Left lobe of liver (tissue), 2 donors: Measurements from ENCODE around the gene NCAN. TPM values are rescaled to one million over a fixed set of nuclear protein-coding genes. Genes with fewer than 3 reads are reported as not detected.
A peak's percentile ranks its signal among the peaks of the same experiment; 100 is the strongest.
"Not testable (repeated sequence)": the region's sequence is repeated elsewhere in the genome, so short reads cannot be mapped to it uniquely, and the experiment has no call there.

Source experiments
- ATAC-seq: fragments of 200-7000 bp; cut with Tn5 transposase; one replicate; pipeline ENCODE4 v1.9.1; 2020; ENCODE audit warnings: mild to moderate bottlenecking, moderate library complexity
- DNase-seq: peaks from one replicate; pipeline ENCODE4 v3.0.0-alpha.2; 2020; ENCODE audit warnings: low spot score
- total RNA-seq: library from RNA; stranded (reverse); gene quantifications from one replicate; pipeline ENCODE4 v1.2.1, GENCODE V29; 2021
- donor health status: DM: no; HTN: no; CAD: no; lungs with moderate emphysema.
- donor health status: DM: no; HTN: yes; CAD: no.

Gene NCAN
- total RNA-seq, result 0.20 TPM

GRCh38 chr19:19211499-19212420 lies at the start of gene NCAN:
Gene NCAN (plus strand): TSS chr19:19211958. CDS start chr19:19216954, 4,996 bp downstream.
- ATAC-seq (no peak), DNase-seq (no peak)

DNA sequence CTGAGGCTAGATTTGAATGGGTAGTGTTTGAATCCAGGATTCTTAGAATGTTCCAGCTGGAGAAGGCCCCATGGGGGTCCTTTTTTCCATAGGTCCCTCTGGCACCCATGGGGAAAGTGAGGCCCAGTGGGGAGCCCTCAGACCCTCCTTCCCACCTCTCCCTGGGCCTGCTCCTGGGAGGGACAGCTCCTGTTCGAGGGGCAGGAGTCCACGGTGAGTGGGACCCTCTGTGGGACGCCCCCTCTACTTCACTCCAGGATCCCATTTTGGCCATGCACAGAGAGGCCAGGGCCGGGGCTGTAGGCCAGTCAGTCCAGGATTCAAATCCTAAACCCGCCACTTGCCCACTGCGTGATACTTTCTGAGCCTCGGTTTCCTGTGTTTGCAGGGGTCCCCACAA lies 49.3 kb upstream of the NCAN start:
- no peak for DNase-seq
- ATAC-seq, result no peak

- ATAC-seq, result no peak
Measured at GRCh38 chr19:19165396-19165795, 46.4 kb upstream of the NCAN start.

DNA sequence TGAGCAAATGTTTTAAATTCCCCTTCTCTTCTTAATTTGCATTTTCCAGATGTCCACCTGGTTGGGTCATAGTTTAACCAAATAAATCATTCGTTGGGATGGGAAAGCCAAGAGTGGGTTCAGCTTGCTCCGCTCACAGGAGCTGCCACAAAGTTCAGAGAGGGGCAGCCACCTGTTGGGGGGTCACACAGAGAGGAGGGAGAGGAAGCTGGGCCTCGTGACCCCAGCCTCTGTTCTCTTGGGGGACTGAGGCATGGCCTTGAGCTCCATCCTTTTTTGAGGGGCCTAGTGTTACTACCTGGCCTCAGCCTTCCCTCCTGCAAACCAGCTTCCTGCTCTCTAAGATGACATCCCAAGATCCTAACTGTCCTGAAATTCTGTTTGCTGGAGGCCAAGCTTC lies 44.1 kb upstream of the NCAN start:
- ATAC-seq (no peak), DNase-seq (no peak)

More at GRCh38 chr19:19165396-19165795, 46.4 kb upstream of the NCAN start:
- DNase-seq, result no peak

GRCh38 chr19:19169236-19170052 lies 42.3 kb upstream of the NCAN start:
- ATAC-seq, result no peak
- DNase-seq, result no peak

DNA sequence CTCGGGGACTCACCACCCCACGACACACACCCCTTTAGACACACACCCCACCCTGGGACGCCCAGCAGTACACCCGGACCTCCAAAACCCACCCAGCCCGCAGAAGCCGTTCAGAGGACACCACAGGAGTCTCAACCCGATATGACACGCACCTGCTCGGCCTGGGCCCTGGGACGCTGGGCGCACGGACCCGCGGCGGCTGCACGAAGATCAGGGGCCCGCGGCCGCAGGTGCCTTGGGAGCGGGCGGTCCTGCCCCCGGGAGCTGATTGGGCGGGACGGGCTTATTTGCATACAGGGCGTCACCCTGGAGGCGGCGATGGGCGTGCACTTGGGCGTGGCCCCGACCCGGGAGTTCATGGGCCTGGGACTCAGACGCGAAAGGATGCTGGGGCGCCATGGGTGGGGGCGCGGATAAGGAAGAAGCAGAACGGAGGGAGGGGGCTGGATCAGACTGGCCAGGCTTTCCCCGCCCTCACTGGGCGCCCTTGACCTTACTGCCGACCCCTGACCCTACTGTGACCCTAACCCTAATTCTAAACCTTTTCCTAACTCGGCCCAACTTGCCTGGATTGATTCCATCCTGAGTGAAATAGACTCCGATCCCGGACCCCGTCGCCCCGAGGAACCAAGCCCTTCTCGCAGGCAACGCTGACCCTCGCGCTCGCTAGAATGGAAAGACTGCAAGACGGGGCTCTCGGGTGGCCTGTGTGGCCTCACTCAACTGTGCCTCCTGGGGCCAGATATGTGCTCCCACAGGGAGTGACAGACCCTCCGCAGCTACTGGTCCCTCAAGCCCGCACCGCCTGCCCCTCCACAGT lies 41.5 kb upstream of the NCAN start, which contains the start of gene MEF2B:
TSS of gene MEF2B (minus strand) at position 211 of the 820 bp plus-strand sequence. CDS start 19,528 bp downstream, outside the sequence.
- peak; percentile 69 for DNase-seq
- ATAC-seq, result peak; percentile 82

GRCh38 chr19:19170873-19171672 lies 40.7 kb upstream of the NCAN start:
- ATAC-seq, result no peak
- DNase-seq, result no peak

DNA sequence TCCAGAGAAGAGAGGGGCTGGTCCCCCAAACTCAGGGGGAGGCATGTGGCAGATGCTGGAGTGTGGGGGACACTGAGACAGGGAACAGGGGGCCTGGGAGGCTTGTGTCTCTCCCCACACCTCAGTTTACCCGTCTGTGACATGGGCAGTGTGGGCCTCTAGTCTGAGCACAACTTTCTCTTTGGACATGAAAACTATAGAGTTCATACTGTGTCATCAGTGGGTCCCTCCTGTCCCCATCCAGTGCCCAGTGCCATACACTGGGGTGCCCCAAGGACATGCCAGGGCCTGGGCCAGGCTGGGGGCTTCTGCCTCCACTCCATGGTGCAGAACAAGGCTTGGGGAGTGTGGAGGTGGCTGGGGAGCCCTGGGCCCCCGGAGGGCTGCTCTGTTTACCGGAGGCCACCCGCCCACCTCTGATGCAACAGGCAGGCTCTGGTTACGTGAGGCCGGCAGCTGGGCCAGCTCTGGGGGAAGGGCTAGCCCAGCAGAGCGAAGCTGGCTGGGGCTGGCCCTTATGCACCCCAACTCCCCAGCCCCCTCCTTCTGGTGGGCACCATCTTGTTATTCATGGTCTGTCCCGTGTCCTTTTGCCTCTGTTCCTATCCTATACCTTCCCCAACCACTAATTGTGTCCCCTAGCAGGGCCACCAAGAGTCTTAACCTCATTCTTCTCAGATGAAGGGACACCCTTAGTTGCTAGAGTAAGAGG lies 39.8 kb upstream of the NCAN start:
- DNase-seq (no peak), ATAC-seq (peak; percentile 56)

DNA sequence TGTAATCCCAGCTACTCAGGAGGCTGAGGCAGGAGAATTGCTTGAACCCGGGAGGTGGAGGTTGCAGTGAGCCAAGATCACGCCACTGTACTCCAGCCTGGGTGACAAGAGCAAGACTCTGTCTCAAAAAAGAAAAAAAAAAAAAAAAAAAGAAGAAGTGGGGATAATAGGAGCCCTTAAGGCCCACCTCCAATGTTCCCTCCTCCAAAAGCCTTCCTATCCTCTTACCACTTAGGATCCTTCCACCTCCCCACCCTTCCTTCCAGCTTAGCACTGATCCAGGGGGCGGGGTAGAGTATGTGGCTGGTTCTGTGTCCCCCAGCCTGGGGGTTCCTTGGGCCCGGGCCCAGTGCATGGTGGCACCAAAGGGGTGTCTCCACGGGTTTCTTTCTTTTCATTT lies 38.5 kb upstream of the NCAN start:
- not testable (repeated sequence) for DNase-seq, ATAC-seq

- ATAC-seq (no peak), DNase-seq (no peak)
Measured at GRCh38 chr19:19176950-19177349, 34.8 kb upstream of the NCAN start.

- DNase-seq (no peak), ATAC-seq (no peak)
Measured at GRCh38 chr19:19179548-19180441, 32.0 kb upstream of the NCAN start.

GRCh38 chr19:19181488-19181998 lies 30.2 kb upstream of the NCAN start:
- ATAC-seq, result no peak
- no peak for DNase-seq

DNA sequence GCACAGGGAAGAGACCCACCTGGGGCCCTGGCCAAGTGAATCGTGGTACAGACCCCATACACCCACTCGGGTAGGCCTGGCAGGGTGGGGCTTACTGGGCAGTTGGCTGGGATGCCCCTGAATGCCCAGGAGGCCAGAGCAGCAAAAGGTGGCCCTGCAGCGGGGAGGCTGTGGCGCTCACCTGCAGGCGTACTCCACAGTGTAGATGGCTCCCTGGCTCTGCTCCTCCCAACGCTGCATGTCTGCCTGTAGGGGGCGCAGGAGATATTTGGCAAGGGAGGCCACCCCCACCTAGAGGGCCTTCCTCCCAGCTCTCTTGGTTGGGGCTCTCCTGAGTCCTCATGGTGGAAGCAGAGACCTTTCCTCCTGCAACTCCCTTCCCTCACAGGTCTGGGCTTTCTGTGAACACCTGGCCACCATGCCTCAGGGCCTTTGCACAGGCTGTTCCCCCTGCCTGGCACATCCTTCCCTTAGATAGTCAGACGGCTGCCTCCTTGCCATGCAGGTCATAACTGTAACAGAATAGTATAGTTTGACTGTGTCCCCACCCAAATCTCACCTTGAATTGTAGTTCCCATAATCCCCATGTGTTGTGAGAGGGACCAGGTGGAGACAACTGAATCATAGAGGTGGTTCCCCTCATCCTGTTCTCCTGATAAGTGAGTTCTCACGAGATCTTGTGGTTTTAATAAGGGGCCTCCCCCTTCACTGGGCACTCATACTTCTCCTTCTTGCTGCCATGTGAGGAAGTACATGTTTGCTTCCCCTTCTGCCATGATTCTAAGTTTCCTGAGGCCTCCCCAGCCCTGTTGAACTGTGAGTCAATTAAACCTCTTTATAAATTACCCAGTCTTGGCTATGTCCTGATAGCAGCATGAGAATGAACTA lies 25.7 kb upstream of the NCAN start:
- ATAC-seq, result peak; percentile 90
- no peak for DNase-seq

- no peak for ATAC-seq
Measured at GRCh38 chr19:19186742-19187141, 25.0 kb upstream of the NCAN start.

DNA sequence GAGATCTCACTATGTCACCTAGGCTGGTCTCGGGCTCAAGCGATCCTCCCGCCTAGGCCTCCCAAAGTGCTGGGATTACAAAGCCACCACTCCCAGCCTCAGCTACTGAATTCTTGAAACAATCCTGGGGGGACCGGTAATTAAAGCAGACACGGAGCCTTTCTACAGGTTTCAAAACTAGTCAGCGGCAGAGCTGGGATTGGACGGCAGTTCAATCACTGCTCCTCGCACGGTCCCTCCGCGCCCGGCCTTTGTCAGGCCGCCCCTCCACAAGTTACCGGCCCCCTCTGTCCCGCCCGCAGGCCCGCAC lies 20.0 kb upstream of the NCAN start:
- ATAC-seq, result no peak
- DNase-seq, result no peak

More at GRCh38 chr19:19186742-19187141, 25.0 kb upstream of the NCAN start:
- no peak for DNase-seq

DNA sequence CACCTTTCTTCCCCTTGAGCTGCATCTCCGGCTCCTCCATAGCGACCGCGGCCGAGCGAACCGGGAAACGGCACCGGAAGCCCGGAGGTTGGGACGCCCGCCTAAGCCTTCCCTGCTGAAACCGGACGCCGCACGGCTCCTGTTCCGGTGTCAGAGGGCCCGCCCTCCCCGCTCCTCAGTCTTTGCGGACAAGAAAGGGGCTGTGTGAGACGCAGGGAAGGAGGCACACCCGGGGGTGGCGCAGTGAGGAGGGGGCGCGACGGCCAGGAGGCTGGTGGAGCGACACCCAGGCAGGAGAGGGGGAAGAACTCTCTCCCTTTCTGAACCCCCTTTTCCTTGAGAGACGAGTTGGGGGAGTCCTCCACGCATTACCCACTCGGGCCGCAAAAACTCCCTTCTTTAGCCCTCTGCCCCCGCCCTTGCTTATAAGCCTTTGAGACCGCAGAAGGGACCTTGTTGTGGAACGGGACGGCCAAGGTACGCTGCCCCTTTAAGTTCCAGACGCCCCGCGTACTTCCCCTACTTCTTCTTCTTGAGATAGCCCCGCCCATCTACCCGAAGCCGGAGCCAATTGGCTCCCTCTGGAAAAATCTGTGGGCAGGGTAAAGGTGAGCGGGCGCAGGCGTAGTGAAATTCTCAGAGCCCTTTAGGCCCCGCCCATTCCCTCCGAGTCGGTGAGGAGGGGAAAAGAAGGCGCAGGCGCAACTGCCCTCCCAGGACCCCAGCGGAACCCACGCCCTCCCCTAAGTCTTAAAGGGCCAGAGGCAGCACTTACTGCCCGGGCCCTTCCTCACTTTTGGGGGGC lies 19.5 kb upstream of the NCAN start, which contains the start of the genes BORCS8 and RFXANK:
TSS of gene BORCS8 (minus strand) at position 75 of the 805 bp plus-strand sequence. CDS start at position 40, 35 bp downstream.
TSS of gene RFXANK (plus strand) at position 181 of the 805 bp plus-strand sequence. CDS start 1,689 bp downstream, outside the sequence.
- DNase-seq (peak; percentile 99), ATAC-seq (peak; percentile 92)
